NCI-H526 treated with DMSO at 0.1 percent for 48 hours (cell line): ENCODE results near the gene HELQ.
"Not testable (repeated sequence)": the region's sequence is repeated elsewhere in the genome, so short reads cannot be mapped to it uniquely, and the experiment has no call there.

ENCODE experiments used
- DNase-seq: peaks from one replicate; lab custom pipeline; 2025; lab: John Stamatoyannopoulos, UW

HELQ gene

GRCh38 chr4:83431200-83431599 is 24.4 kb downstream of the HELQ start:
- no peak for DNase-seq

- DNase-seq, result no peak
Observed at GRCh38 chr4:83418211-83418610, 37.4 kb downstream of the HELQ start.

DNA sequence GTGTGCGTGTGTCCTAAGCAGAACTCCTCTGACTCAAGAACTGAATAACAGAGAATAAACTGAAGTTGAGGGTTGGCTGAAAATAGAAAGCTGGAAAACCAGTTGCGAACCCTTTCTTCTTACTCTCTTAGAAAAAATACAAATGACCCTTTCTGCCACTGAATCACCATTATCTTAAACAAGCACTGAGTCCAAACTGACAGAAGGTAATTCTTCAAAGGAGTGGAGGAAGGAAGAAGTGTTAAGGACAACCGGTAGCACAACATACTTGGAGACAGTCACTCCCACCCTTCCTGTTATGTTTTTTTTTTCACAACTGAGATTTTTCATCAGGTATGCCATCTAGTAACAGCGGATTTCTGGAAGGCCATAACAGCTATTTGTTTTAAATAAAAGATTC is 38.1 kb downstream of the HELQ start:
- no peak for DNase-seq

DNA sequence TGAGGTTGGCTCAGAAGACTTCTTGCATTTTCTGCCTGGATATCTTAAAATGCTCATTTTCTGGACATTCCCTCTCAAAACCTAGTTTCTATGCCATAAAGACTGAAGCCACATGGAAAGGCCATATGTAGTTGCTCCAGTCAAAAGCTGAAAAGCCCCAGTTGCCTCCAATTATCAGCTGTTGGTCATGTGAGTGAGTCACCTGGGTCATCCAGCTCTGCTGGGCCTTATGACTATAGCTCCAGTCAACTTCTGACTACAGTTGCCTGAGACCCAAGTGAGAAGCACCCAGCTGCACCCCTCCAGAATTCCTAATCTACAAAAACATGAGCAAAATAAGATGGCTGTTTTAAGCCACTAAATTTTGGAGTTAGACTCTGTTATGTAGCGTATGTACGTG is 41.9 kb downstream of the HELQ start:
- DNase-seq, result no peak

GRCh38 chr4:83408908-83409307 is 46.7 kb downstream of the HELQ start:
- no peak for DNase-seq

DNA sequence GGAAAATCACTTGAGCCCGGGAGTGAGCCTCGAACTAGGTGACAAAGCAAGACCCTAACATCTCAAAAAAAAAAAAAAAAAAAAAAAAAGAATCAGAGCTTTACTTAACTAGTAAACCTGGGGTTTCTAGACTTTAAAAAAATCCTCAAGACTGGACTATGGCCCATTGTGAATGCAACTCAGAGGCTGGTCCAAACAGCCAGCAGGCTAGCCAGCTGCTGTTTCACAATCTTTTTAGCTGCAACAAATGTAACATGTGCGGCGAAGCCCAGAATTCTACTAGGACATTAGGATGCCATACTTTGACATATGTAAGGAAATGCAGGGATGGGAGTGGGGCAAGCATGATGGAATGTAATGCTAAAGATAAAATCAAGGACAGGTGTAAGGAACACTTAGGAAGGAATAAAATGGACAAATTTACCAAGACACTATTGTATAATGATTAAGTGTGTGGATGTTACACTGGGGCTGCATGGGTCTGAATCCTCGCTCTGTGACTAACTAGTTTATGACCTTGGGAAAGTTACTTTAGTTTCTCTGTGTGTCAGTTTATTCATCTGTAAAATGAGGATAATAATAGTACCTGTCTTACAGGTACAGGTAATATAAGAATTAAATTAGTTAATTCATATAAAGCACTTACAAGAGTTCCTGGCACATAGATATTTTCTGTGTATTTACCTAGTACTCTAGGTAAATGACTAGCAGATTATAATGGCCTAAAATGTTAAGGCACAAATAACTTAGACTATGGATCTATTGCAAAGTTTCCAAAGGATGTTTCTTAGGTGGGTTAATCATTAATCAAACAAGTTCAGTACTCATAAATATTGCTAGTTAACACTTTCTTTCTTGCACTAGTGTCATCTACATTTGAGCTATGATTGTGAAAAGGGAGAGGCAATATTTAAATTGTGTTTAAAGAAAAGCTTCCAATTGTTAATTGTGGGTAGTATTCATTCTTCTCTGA is 49.5 kb downstream of the HELQ start:
- no peak for DNase-seq

- not testable (repeated sequence) for DNase-seq
Observed at GRCh38 chr4:83398158-83398557, 57.5 kb downstream of the HELQ start.

DNA sequence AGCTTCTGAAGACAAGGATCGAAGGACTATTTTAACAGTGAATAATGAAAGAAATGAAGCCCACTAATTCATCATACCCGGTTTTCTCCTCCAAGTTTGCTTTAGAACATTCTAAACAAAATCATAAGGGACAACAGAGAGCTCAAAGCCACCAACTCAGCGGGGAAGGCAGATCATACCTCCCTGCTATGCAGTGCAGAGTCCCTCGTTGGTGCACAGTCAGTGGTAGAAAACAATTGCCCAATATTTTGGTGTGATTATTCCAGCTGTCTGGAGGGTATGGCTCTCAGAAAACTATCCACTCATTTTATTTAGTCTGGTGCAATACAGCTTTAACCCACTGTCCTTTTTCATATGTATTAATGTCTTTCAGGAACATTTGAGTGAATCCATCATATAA is 61.7 kb downstream of the HELQ start:
- DNase-seq, result no peak

- DNase-seq, result no peak
Observed at GRCh38 chr4:83392562-83392961, 63.1 kb downstream of the HELQ start.

DNA sequence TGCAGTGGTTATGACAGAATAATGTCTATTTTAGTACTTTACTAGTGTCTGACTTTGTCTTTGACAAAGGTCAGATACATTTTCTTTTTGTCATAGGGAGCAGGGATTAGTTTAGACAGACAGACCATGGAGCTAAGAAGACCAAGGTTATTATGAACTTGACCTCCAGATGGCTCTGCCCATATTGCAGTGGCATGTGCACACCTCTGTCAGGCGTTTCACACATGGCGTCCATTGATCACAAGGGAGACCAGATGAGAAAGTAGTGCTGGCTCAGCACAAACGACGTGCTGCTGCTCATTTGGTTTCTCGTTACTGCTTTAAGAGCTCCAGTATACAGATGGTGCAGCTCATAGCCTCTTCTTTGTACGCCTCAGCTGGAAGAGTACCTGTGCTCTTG is 64.7 kb downstream of the HELQ start:
- no peak for DNase-seq

DNA sequence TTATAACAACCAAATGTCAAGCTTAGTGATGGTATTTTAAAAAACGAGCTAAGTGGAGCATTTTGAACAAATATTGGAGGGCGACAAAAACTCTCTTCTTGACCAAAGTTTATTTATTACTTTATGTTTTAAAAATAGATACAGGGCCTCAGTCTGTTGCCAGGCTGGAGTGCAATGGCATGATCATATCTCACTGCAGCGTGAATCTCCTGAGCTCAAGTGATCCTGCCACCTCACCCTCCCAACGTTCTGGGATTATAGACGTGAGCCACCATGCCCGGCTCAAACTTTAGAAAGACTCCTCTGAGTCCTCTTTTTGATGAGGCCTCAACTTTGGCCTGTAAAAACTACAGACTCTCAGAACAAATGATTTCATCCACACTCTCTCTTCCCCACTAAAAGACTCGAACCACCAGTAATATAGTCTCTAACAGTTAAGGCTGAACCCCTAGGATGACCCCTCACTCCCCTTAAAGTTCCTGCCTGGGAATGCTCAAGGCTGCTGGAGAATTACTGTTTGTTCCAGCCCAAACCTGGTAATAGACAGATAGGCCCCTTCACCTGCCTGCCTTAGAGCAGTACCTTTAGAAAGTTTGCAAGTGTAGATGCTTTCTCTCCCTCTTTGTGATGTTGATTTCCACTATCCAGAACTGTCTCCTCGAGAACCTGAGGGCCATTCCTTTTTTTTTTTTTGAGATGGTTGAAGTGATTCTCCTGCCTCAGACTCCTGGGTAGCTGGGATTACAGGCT is 65.7 kb downstream of the HELQ start:
- DNase-seq, result no peak

GRCh38 chr4:83389037-83389720 is 66.4 kb downstream of the HELQ start:
- no peak for DNase-seq

DNA sequence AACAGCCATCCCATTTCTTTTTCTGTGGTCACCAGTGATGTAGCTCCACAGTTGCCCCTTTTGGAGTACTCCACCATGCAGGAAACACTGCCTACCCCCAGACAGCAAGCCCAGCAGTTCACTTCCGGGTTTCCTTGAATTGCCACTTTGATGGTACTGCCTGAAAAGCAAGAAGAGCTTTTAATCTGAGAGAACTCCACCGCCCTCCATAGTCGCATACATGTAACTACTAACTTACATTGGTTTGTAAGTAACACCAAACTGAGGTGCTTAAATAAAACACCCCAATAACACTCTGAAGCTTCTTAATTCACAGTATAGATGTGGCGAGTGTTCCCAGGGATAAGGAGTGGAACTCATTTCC is 67.3 kb downstream of the HELQ start:
- DNase-seq, result no peak

GRCh38 chr4:83387476-83388312 is 67.9 kb downstream of the HELQ start:
- DNase-seq, result no peak

DNA sequence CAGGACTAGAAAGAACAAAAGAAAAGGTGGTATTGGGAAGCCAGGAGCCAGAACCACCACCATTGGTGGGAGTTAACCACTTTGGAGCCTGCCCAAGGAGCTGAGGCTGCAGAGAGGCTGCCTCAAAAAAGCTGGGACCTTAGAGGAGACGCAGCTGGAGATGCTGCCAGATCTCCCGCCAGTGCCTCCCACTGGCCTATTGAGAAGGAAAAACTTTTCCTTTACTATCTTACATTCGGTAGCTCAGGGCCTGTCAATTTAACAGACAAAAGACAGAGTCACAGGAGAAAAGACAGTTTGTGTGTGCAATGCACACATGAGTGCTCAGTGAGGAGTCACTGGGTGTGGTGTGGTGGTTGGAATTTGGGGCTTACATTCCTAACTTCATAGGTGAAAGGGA is 68.6 kb downstream of the HELQ start:
- DNase-seq, result no peak

DNA sequence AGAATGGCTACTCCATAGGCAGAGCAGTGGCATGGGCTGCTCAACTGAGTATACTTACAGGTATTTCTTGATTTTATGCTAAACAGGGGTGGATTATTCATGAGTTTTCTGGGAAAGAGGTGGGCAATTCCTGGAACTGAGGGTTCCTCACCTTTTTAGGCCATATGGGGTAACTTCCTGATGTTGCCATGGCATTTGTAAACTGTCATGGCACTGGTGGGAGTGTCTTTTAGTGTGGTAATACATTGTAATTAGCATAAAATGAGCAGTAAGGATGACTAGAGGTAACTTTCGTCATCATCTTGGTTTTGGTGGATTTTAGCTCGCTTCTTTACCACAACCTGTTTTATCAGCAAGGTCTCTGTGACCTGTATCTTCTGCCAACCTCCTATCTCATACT is 72.8 kb downstream of the HELQ start:
- no peak for DNase-seq

DNA sequence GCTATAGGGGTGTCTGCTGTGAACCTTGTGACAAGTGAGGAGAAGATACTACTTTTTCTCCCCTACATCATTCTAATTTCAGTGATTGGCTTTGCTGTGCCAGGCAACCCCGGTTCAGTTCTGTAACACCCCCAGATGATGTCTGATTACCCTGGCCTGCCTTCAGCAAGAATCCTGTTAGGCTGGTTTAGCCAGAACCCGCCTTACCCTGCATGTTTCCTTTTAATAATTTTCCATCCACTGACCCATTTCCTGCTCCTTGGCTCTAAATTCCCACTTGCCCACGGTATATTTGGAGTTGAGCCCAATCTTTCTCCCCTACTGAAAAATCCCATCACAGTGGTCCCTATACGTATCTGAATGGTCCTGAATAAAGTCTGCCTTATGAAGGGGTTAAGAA is 74.5 kb downstream of the HELQ start:
- DNase-seq, result no peak

DNA sequence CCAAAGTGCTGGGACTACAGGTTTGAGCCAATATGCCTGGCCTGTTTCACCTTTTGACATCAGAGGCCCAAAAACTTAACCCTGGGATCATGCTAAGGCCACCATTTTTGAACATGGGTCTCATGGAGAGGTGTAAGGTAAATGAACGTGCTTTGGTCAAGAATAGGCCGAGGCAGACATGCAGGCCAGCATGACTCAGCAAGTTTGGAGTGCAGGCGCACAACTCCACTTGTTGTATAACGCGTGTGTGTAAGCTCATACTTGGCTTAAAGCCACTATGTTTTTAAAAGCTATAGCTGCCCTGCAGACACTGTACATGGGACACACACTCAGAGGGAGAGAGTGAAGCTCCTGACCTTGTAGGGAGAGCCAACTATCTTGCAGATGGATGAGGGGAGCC is 77.2 kb downstream of the HELQ start:
- no peak for DNase-seq

DNA sequence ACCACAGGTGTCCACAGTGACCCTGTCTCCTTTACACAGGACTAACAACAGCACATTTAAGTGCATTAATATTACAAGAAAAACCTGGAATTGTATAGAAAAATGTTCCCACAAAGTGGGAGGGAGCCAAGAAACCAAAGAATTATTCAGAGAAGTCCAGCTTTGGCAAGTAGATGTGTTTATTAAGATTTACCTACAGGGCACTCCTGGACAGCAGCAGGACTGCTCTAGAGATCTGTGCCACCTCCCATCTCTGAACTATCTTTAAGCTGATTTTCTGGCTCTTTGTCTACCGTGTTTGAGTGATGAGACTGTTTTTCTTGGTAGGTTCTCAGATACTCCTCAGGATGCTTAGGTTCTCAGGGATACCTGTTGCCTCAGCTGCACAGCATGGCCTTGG is 82.7 kb downstream of the HELQ start:
- DNase-seq, result no peak

DNA sequence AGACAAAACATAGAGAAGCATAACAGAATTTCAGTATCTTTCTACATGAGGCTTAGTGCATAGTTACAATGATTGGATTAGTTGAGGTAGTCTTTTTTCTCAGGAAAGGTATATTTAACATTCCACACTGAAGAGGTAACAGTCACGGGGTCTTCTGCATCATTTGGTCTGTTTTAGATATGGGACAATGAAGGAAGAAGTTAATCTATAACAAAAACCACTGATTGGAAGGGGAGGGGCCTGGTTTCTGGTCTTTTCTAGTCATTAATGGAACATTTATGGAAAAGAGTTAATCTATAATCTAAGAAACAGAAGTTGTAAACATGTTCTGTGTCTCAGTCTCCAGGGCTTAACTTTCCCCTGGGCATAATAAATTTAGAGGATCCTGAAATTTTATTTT is 83.7 kb downstream of the HELQ start:
- no peak for DNase-seq

GRCh38 chr4:83371235-83371634 is 84.4 kb downstream of the HELQ start:
- no peak for DNase-seq

DNA sequence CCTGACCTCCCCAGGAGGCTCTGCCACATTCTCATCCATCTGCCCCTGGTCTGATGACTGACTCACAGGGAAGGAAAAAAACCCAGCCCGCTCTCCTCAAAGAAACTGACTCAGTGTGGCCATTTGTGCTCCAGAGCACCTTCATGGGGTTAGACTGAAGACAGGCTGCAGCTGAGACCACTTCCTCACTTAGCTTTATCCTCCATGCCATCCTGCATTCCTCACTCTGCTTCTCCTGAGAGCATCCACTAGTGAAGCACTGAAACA is 85.0 kb downstream of the HELQ start:
- no peak for DNase-seq
